Measurements from ENCODE around the gene GSTCD.
"Not testable (repeated sequence)": the region's sequence is repeated elsewhere in the genome, so short reads cannot be mapped to it uniquely, and the experiment has no call there.

GSTCD gene

DNA sequence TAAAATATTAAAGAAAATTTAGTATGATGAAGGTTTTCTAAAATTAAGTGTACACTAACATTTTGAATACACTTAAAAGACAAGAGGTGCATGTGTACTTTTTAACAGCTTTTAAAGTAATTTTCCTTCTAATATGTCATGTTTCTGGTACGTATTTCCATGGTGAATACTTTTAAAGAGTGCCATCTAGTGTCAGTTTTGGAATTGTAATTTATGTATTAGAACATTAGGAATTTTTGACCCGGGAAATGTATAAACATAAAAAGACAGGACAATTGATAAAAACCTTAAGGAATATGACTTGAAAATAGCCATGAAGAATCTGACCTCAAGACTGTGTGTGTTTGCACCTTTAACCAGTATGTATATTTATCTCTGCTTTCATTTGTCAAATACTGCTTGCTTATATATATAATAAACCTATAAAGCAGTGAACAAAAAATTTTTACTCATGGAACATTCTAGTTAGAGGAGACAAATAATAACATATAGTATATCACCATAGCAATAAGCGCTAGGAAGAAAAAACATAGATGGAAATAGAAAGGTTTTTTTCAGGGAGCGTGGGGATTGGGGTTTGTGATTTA lies 7.2 kb downstream of the GSTCD start:
- DNase-seq, result peak; percentile 46

DNA sequence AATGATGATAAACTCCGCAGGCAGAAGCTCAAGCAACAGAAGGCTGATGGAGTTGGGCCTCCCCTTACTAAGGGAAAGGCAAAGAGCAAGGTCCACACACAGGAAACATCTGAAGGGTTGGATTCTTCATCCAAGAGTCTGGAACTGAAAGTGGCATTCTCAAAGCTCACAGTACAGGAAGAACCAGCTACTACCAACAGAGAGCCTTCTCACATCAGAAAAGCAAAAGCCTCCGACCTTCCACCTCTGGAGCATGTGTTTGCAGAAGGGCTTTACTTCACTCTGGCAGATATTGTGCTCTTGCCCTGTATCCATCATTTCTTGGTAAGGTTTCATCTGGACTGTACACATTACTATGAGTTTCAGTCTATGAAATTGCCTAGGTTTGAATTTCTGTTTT lies 10.6 kb downstream of the GSTCD start:
- DNase-seq, result no peak

DNA sequence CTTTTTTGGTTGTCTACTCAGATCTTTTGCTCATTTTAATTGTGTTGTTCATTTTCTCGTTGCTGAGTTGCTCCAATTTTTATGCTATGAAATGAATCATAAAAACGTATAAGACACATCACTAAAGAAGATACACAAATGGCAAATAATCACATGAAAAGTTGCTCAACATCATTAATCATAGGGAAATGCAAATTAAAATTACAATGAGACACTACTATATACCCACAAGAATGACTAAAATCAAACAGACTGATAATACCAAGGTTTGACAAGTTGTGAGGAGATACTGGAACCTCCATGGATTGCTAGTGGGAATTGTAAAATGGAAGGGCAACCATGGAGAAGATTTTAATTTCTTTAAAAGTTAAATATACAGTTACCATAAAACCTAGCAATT lies 17.0 kb downstream of the GSTCD start:
- DNase-seq, result no peak

DNA sequence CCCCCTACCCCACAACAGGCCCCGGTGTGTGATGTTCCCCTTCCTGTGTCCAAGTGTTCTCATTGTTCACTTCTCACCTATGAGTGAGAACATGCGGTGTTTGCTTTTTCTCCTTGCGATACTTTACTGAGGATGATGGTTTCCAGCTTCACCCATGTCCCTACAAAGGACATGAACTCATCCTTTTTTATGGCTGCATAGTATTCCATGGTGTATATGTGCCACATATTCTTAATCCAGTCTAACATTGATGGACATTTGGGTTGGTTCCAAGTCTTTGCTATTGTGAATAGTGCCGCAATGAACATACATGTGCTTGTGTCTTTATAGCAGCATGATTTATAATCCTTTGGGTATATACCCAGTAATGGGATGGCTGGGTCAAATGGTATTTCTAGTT lies 21.3 kb downstream of the GSTCD start:
- DNase-seq, result not testable (repeated sequence)

DNA sequence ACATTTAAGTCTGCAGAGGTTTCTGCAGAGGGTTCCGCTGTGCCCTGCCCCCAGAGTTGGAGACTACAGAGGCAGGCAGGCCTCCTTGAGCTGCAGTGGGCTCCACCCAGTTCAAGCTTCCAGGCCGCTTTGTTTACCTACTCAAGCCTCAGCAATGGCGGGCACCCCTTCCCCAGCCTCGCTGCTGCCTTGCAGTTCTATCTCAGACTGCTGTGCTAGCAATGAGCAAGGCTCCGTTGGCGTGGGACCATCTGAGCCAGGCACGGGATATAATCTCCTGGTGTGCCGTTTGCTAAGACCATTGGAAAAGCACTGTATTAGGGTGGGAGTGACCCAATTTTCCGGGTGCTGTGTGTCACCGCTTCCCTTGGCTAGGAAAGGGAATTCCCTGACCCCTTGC lies 26.6 kb downstream of the GSTCD start:
- DNase-seq, result not testable (repeated sequence)

DNA sequence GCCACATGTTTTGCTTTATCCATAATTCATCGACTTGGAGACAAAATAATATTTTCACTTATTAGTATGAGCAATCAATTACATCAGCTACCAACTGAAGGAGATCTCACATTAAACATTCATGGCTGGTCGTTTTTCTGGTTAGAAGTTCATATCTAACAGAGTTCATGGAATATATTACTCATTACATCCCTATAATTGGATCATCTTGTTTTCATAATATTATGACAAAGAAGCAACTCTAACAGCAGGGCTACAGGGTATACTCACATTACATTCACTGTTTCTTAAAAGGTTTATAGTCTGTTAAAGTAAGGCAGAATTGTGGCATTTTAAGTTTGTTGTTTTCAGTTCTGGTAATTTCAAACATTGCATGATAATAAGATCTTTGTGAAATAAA lies 33.0 kb downstream of the GSTCD start:
- DNase-seq, result no peak

DNA sequence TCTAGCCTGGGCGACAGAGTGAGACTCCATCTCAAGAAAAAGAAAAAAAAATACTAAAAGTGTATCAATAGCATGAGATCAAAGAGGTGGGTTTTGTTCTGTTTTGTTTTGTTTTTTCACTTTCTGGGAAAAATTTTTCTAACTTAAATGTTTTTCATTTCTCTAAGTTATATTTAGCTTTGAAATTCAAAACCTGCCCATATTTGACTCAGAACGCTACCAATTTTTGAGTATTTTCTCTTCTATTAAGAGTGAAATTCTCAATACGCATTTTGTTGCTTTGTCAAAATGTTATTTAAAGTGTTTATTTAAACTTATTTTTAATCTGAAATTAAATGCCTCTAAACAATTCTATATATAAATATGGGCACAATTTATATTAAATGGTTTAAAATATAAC lies 39.6 kb downstream of the GSTCD start:
- no peak for DNase-seq

DNA sequence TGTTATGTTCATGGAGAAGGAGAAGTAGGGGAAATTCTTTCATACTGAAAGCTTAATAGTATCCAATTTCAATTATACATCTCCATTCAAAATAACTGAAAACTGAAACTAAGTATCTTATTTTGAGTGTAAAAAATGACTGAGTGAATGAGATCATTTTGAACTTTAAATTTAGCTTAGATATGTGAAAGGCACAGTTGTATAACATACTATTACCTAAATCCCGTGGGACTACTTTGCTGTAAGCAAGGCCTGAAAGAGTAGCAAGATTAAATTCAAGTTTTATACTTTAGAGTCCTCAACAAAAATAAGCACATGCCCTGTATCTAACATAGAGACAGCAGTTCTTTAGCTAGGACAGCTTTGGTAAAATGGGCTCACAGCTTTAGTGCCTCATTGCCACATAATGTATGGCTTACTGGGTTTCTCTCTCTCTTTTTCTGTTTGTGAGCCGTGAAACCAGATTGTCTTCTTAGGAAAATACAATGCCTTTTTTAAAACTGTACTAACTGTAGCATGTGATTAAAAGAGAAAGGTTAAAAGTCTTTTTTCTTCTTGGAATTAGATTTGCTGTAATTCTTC lies 43.2 kb downstream of the GSTCD start:
- no peak for DNase-seq

DNA sequence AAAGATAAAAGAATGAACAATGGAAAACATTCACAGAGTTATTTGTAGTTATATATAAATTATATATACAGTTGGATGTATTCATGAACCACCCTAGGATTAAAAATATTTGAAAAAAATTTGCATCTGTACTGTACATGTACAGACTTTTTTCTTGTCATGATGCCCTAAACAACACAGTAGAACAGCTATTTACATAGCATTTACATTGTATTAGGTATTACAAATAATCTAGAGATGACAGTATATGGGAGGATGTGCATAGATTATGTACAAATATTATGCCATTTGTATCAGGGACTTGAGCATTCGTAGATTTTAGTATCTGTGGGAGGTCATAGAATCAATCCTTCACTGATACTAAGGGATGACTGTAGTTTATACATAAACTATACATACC lies 44.8 kb downstream of the GSTCD start:
- DNase-seq, result no peak

DNA sequence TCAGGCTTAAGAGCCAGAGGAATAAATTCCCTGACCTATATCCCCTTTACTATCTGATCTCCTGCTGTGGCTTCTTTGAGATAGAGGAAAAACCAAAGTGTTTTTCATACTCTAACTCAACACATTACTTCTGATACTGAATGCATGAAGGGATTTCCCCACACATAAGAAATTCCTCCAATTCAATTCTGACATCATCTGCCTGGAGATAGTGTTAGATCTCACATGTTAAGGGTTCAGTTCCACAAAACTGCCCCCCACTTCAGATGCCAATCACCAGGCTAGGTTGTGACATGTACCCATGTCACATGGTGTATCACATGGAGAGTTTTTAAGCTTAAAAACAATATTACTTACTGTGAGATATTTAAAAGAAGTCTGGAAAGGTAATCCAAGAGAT lies 46.8 kb downstream of the GSTCD start:
- DNase-seq, result no peak

DNA sequence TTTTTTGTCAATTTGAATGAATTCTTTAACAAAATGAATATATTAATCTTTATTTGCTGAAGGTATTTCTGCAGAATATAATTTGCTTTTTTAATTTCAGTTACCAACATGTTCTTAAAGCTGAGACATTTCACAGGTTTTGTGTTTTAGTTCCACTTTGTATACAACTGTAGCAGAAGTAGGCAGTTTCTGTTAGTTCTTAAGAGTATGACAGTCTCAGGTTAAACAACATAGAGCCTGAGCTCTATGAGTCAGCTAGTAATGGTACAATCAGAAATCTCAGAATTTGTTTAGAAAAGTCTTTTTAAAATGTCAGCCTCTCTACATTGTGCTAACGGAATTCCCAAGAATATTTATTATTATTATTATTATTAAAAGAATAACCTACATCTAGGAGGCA lies 50.4 kb downstream of the GSTCD start:
- DNase-seq, result no peak

DNA sequence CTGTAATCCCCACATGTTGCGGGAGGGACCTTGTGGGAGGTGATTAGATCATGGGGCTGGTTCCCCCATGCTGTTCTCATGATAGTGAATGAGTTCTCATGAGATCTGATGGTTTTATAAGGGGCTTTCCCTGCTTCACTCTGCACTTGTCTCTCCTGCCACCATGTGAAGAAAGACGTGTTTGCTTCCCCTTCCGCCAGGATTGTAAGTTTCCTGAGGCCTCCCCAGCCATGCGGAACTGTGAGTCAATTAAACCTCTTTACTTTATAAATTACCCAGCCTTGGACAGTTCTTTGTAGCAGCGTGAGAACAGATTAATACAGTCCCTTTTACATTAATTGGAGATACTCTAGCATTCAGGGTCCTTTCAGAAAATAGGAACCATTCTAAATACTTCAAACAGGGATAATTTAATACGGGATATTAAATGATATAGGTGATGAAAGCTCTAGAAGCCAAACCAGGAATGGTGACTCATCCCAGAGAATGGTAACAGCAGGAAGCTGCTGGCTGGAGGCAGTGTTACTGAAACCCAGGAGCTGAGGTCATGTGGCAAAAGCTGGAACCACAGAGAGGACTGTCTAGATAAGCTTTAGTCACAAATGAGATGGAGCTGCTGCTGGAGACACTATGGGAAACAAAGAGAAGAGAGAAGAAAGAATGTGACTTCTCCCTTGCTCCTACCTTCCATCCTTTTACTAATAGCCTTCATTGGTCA lies 57.3 kb downstream of the GSTCD start:
- no peak for DNase-seq

DNA sequence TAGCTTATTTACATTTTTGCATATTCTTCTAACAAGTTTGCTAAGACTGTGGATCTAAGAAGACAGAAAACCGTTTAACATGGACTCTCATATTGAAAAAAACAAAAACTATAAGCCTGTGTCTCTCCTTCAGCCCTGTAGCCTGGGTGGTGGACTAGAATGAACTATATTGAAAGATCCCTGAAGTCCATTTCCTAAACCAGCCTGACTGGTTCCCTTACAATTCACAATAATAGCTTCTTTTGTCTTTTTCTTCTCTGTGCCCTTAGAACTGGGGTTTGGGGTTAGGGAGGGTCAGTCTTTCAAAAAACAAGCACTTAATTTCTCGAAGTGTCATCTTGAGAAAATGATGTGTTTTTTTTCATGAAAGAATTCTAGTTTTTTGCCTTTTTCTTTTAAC lies 59.0 kb downstream of the GSTCD start:
- no peak for DNase-seq

DNA sequence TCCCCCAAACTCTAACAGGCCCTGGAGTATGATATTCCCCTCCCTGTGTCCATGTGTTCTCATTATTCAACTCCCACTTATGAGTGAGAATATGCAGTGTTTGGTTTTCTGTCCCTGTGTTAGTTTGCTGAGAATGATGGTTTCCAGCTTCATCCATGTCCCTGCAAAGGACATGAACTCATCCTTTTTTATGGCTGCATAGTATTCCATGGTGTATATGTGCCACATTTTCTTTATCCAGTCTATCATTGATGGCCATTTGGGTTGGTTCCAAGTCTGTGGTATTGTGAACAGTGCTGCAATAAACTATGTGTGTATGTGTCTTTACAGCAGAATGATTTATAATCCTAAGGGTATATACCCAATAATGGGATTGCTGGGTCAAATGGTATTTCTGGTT lies 61.9 kb downstream of the GSTCD start:
- not testable (repeated sequence) for DNase-seq

DNA sequence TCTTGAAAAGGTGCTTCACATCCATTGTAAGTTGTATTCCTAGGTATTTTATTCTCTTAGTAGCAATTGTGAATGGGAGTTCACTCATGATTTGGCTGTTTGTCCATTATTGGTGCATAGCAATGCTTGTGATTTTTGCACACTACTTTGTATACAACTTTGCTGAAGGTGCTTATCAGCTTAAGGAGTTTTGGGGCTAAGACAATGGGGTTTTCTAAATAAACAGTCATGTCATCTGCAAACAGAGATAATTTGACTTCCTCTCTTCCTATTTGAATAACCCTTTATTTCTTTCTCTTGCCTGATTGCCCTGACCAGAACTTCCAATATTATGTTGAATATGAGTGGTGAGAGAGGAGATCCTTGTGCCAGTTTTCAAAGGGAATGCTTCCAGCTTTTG lies 63.5 kb downstream of the GSTCD start:
- not testable (repeated sequence) for DNase-seq

DNA sequence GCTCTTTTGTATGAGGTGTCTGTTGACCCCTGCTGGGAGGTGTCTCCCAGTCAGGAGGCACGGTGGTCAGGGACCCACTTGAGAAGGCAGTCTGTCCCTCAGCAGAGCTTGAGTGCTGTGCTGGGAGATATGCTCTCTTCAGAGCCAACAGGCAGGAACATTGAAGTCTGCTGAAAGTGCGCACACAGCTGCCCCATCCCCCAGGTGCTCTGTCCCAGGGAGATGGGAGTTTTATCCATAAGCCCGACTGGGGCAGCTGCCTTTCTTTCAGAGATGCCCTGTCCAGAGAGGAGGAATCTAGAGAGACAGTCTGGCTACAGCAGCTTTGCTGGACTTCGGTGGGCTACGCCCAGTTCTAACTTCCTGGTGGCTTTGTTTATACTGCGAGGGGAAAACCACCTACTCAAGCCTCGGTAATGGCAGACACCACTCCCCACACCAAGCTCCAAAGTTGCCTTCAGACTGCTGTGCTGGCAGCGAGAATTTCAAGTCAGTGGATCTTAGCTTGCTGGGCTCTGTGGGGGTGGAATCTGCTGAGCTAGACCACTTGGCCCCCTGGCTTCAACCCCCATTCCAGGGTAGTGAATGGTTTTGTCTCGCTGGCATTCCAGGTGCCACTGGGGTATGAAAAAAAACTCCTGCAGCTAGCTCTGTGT lies 67.3 kb downstream of the GSTCD start:
- not testable (repeated sequence) for DNase-seq

DNA sequence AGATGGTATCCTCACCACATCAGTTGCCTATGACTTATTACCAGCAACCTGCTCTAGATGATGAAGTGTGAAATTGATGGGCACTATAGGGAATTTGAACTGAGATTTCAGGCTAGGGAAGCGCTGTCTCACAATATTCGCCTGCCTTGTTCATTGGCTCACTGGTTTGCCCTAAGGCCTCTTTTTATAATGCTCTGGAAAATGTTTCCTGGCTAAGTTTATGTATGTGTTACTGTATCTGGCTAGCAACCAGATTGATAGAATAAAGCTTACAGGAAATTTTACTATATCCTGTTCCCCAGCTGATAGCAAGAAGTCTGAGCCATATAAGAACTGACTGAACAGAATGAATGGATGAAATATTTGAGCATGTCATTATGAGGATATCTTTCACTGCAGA lies 71.6 kb downstream of the GSTCD start:
- DNase-seq, result no peak

DNA sequence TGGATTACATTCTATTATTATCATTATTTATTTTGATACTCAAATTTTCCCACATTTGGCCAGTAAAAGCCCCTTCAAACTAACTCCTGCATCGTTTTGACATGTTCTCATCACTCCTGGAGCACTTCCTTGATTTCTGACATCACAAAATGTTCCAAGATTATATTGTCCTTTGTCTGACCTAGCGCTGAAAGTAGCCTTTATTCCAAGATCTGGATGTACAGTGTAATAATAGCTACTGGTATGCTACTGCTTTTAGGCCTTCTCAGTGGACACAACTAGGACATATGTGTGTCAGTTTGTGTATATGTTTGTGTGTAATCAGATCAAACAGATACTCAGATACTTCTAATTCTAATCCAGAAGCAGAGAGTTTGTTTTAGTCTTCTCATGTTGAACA lies 76.2 kb downstream of the GSTCD start:
- no peak for DNase-seq

DNA sequence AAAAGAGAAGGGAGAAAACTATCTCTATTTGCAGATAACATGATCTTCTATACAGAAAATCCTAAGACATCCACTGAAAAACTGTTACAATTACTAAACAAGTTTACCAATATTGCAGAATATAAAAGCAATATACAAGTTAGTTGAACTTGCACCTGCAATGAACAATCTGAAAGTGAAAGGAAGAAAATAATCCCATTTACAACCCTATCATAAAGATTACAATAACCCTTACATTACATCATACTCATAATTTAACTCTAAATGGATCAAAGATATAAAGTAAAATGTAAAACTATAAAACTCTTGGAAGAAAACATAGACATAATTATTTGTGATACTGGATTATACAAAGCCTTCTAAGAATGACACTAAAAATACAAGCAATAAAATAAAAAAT lies 77.2 kb downstream of the GSTCD start:
- no peak for DNase-seq

DNA sequence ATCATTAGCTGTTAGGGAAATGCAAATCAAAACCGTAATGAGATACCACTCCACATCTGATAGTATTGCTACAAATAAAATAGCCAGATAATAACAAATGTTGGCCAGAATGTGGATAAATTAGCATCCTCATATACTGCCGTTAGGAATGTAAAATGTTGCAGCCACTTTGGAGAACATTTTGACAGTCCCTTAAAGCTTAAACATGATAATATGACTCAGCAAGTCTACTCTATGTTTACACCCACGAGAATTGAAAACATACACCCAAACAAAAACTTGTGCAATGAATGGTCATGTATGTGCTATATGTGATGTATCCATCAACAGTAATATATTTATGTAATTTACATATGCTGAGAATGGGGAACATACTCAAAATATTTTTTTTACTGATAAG lies 78.2 kb downstream of the GSTCD start:
- DNase-seq, result no peak

DNA sequence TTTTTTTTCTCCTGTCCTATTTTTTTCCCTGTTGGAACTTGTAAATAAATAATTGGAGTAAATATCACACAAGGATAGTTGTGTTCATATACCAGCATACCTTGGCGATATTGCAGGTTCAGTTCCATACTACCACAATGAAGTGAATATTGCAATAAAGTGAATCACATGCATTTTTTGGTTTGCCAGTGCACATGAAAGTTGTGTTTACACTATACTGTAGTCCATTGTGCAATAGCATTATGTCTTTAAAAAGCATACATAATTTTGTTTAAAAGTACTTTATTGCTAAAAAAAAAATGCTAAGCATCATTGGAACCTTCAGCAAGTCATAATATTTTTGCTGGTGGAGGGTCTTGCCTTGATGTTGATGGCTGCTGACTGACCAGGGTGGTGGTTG lies 88.6 kb downstream of the GSTCD start:
- DNase-seq, result no peak

DNA sequence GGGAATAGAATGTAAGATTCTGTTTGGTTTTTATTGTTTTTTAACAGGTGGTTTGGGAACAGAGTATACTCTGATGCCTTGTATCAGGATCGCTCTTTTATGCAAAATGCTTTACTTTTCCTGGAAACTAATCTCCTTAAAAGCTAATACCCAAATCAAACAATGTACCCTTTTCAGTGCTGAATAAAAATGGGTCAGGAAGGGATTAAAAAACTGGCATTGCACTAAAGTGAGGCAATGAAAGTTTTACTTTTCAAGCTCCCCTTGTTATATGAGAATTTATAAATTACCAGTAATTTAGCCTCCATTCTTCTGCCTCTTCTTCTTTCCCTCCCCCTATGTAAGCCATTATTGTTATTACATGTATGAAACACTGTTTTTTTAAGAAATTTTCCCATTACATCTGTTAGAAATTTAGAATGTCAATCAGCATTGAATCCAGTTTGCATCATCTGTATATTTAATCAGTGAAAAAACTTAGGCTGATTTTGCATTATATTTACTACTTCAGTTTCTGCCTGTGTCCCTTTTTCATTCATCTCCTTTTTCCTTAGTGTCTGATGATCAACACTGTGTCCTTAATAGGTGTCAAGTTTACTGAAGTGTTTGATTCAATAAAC lies 97.0 kb downstream of the GSTCD start:
- DNase-seq, result no peak

DNA sequence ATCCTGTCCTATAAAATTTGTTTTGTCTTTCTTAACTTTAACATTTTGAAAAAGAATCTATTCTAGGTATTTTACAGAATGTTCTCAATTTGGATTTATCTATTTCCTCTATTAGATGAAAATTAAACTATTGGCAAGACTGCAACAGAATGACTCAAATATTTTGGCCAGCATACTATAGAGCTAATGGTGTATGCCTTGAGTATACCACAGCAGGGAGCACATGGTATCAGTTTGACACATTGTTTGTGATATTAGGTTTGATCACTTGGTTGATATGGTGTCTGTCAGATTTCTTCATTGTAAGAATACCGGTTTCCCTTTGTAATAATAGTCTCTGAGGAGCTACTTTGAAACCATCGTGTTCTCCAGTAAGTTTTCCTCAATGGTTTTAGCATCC lies 98.9 kb downstream of the GSTCD start:
- DNase-seq, result no peak

Measured in NCI-H1694 treated with DMSO at 0.1 percent for 48 hours (cell line).